ENCODE results near the gene RNF128.
"Not testable (repeated sequence)": the region's sequence is repeated elsewhere in the genome, so short reads cannot be mapped to it uniquely, and the experiment has no call there.

- TF ChIP-seq SUZ12 (IDR thresholded peaks at IDR 0.05; ENCODE audit: extremely low read depth, insufficient read depth, insufficient read length); YY1 (IDR thresholded peaks at IDR 0.05; ENCODE audit: insufficient read depth, insufficient read length): not testable (repeated sequence)
Observed at GRCh38 chrX:106812930-106813329, 86.4 kb downstream of the RNF128 start.

All from NT2/D1 (cell line).